Measurements from ENCODE around the gene HMGCS1. TPM values are rescaled to one million over a fixed set of nuclear protein-coding genes. Genes with fewer than 3 reads are reported as not detected.

Gene HMGCS1
- total and polyA plus RNA-seq, 2 experiments from 2014 or later = 84.1 to 105 TPM

GRCh38 chr5:43295202-43295601 is 18.0 kb downstream of the HMGCS1 start:
- Histone ChIP-seq H3K4me3 (no peak overlapping the region), H3K9me3 (ENCODE audit: low read depth) (no peaks in the 10 kb centered on the region), H3K27me3 (no peaks in the 10 kb centered on the region), H3K27ac (peak overlapping the region; percentile 9), H3K36me3 (peaks cover 73% of the 10 kb centered on the region), H3K4me1 (ENCODE audit: low read depth) (peaks cover 16% of the 10 kb centered on the region)
- TF ChIP-seq, protein P1, sequence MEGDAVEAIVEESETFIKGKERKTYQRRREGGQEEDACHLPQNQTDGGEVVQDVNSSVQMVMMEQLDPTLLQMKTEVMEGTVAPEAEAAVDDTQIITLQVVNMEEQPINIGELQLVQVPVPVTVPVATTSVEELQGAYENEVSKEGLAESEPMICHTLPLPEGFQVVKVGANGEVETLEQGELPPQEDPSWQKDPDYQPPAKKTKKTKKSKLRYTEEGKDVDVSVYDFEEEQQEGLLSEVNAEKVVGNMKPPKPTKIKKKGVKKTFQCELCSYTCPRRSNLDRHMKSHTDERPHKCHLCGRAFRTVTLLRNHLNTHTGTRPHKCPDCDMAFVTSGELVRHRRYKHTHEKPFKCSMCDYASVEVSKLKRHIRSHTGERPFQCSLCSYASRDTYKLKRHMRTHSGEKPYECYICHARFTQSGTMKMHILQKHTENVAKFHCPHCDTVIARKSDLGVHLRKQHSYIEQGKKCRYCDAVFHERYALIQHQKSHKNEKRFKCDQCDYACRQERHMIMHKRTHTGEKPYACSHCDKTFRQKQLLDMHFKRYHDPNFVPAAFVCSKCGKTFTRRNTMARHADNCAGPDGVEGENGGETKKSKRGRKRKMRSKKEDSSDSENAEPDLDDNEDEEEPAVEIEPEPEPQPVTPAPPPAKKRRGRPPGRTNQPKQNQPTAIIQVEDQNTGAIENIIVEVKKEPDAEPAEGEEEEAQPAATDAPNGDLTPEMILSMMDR (IDR thresholded peaks at IDR 0.05; ENCODE audit: low read depth, low read length) = no peak
- no peak for DNase-seq (ENCODE audit: low read depth in 1 of 2, low spot score in 1 of 2)

GRCh38 chr5:43294226-43294625 is 19.0 kb downstream of the HMGCS1 start:
- H3K9me3 ChIP-seq (ENCODE audit: low read depth) = no peaks in the 10 kb centered on the region
- H3K4me1 ChIP-seq (ENCODE audit: low read depth) = peaks cover 19% of the 10 kb centered on the region
- H3K27ac ChIP-seq = no peak overlapping the region
- H3K4me3 ChIP-seq = no peak overlapping the region
- peak in 1 of 2 donors; percentile 52 for DNase-seq (ENCODE audit: low read depth in 1 of 2, low spot score in 1 of 2)
- peaks cover 82% of the 10 kb centered on the region for H3K36me3 ChIP-seq
- no peaks in the 10 kb centered on the region for H3K27me3 ChIP-seq
- TF ChIP-seq, protein P1 (IDR thresholded peaks at IDR 0.05; ENCODE audit: low read depth, low read length) = no peak

DNA sequence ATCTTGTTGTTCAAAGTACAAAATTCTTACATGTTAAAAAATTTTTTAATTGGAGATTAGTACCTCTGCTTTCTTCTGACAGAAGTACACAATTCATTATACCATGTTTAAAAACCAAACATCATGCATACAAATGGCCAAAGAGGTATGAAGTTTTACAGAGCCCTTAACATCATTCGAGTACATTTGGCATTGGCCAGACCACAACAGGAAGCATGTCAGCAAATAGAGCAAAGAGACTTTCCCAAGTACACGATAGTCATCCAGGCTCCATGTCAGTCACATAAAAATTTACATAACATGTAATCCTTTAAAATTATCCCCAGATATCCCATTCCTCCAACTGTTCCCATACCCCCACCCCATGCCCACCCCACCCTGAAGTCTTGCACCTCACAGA is 22.5 kb downstream of the HMGCS1 start:
- no peak overlapping the region for H3K4me3 ChIP-seq
- DNase-seq (ENCODE audit: low read depth in 1 of 2, low spot score in 1 of 2) = peak in 1 of 2 donors; percentile 25
- peaks cover 56% of the 10 kb centered on the region for H3K36me3 ChIP-seq
- H3K27ac ChIP-seq = no peak overlapping the region
- no peaks in the 10 kb centered on the region for H3K27me3 ChIP-seq
- TF ChIP-seq, protein P1 (IDR thresholded peaks at IDR 0.05; ENCODE audit: low read depth, low read length) = no peak
- H3K4me1 ChIP-seq (ENCODE audit: low read depth) = peaks cover 38% of the 10 kb centered on the region
- no peaks in the 10 kb centered on the region for H3K9me3 ChIP-seq (ENCODE audit: low read depth)

DNA sequence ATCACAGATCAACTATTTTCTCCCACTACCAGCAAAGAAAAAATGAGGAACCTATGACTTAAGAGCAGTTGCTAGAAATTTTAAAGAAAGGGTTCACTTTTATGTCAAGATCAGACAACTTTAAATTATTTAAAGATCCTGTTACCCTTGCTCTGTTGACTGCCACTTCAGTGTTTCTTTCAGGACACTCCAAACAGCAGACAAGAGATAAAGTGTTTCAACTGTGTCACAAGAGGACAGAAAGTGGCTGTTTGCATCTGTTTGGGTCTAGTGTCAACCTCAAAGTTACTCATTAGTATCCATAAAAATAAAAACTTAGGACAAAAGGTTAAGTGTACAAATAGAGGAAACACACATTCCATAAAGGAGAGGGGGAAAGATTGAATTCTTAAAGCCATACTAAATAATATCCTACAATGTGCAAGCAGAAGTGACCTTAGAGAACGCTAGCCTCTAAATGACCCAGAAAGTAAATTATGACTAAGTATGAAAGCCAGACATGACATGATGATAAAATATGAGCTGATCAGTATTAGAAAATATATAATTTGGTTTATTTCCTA is 24.9 kb downstream of the HMGCS1 start:
- peaks cover 32% of the 10 kb centered on the region for H3K4me1 ChIP-seq (ENCODE audit: low read depth)
- H3K27ac ChIP-seq = no peak overlapping the region
- H3K9me3 ChIP-seq (ENCODE audit: low read depth) = no peaks in the 10 kb centered on the region
- TF ChIP-seq, protein P1 (IDR thresholded peaks at IDR 0.05; ENCODE audit: low read depth, low read length) = no peak
- H3K36me3 ChIP-seq = peaks cover 35% of the 10 kb centered on the region
- no peak for DNase-seq (ENCODE audit: low read depth in 1 of 2, low spot score in 1 of 2)
- H3K27me3 ChIP-seq = no peaks in the 10 kb centered on the region
- H3K4me3 ChIP-seq = no peak overlapping the region

DNA sequence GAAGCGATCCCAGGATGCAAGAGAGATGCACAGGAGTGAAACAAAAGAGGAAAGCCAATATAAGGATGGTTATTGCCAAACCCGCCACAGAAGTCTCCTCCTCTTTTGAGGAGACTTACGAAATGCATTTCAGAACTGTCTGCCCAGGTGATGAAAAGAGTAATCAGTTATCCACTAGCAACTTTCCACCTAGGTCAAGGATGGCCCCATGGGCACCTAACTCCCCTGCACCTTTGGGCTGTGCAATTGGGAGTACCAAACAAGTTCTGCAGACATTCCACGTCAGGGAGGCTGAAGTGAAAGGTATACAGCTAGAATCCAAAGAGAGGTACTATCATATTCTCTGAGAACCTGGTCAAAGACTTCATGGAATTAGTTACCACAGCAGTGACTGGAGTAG is 25.7 kb downstream of the HMGCS1 start:
- H3K36me3 ChIP-seq = peaks cover 26% of the 10 kb centered on the region
- H3K9me3 ChIP-seq (ENCODE audit: low read depth) = no peaks in the 10 kb centered on the region

More for the DNA sequence above, 25.7 kb downstream of the HMGCS1 start:
- no peaks in the 10 kb centered on the region for H3K27me3 ChIP-seq
- peaks cover 32% of the 10 kb centered on the region for H3K4me1 ChIP-seq (ENCODE audit: low read depth)
- TF ChIP-seq, protein P1 (IDR thresholded peaks at IDR 0.05; ENCODE audit: low read depth, low read length) = no peak
- no peak for DNase-seq (ENCODE audit: low read depth in 1 of 2, low spot score in 1 of 2)
- H3K27ac ChIP-seq = no peak overlapping the region
- no peak overlapping the region for H3K4me3 ChIP-seq

Measured in cardiac muscle cell (in vitro differentiated cells and primary cell).